Central memory CD8-positive, alpha-beta T cell (primary cell): ENCODE measurements around the gene C1QTNF12.
A peak's percentile ranks its signal among the peaks of the same experiment; 100 is the strongest.
"Not testable (repeated sequence)": the region's sequence is repeated elsewhere in the genome, so short reads cannot be mapped to it uniquely, and the experiment has no call there.

ENCODE experiments used
- ATAC-seq: fragments of 150-1000 bp; cut with Tn5 transposase; replicated peaks from 2 replicates; pipeline ENCODE4 v1.10.0; 2022; ENCODE audit warnings: mild to moderate bottlenecking, moderate FRiP score, moderate number of reproducible peaks; ENCODE audit not compliant: poor library complexity, severe bottlenecking; ENCODE audit errors: extremely low read depth
- DNase-seq, 2 donors: peaks; one replicate each; pipeline ENCODE4 v3.0.0; 2021; ENCODE audit warnings: low spot score in 2 of 2
- H3K27ac Mint-ChIP-seq: one replicate; pipeline ENCODE4 v1.8.0; 2022; ENCODE audit warnings: low read depth, mild to moderate bottlenecking, moderate library complexity, mixed read lengths
- H3K27me3 Mint-ChIP-seq: one replicate; pipeline ENCODE4 v1.8.0; 2022; ENCODE audit warnings: mixed read lengths
- H3K36me3 Mint-ChIP-seq: one replicate; pipeline ENCODE4 v1.8.0; 2022; ENCODE audit warnings: mild to moderate bottlenecking, moderate library complexity, mixed read lengths; ENCODE audit not compliant: insufficient read depth
- H3K4me1 Mint-ChIP-seq: one replicate; pipeline ENCODE4 v1.8.0; 2022; ENCODE audit warnings: mixed read lengths
- H3K4me3 Mint-ChIP-seq: one replicate; pipeline ENCODE4 v1.8.0; 2022; ENCODE audit warnings: mild to moderate bottlenecking, moderate library complexity, mixed read lengths
- H3K9me3 Mint-ChIP-seq: one replicate; pipeline ENCODE4 v1.8.0; 2022; ENCODE audit warnings: mixed read lengths

C1QTNF12 gene

GRCh38 chr1:1248009-1248913 lies 1.7 kb upstream of the C1QTNF12 start:
- not testable (repeated sequence) for ATAC-seq, H3K9me3 Mint-ChIP-seq, H3K4me3 Mint-ChIP-seq, DNase-seq, H3K27ac Mint-ChIP-seq, H3K27me3 Mint-ChIP-seq, H3K36me3 Mint-ChIP-seq
- H3K4me1 Mint-ChIP-seq: peaks cover 13% of the 10 kb centered on the region

- no peaks in the 10 kb centered on the region for H3K9me3 Mint-ChIP-seq
- no peak for ATAC-seq
- peaks cover 8% of the 10 kb centered on the region for H3K36me3 Mint-ChIP-seq
- no peaks in the 10 kb centered on the region for H3K27me3 Mint-ChIP-seq
- H3K27ac Mint-ChIP-seq: no peak overlapping the region
- no peak for DNase-seq
- no peak overlapping the region for H3K4me3 Mint-ChIP-seq
- H3K4me1 Mint-ChIP-seq: peaks cover 6% of the 10 kb centered on the region
These were observed 905 bp upstream of the C1QTNF12 start for GRCh38 chr1:1247341-1247913.

- Mint-ChIP-seq H3K27ac (no peak overlapping the region), H3K36me3 (peaks cover 4% of the 10 kb centered on the region), H3K27me3 (no peaks in the 10 kb centered on the region), H3K9me3 (no peaks in the 10 kb centered on the region), H3K4me3 (no peak overlapping the region), H3K4me1 (peaks cover 3% of the 10 kb centered on the region)
- ATAC-seq (no peak), DNase-seq (no peak)
These were observed 525 bp downstream of the C1QTNF12 start for GRCh38 chr1:1245817-1246576.

- ATAC-seq (no peak), DNase-seq (no peak)
- Mint-ChIP-seq H3K27ac (no peak overlapping the region), H3K27me3 (no peaks in the 10 kb centered on the region), H3K4me1 (no peaks in the 10 kb centered on the region), H3K9me3 (no peaks in the 10 kb centered on the region), H3K36me3 (peaks cover 2% of the 10 kb centered on the region), H3K4me3 (no peak overlapping the region)
These were observed 1.2 kb downstream of the C1QTNF12 start for GRCh38 chr1:1245178-1245816.

- Mint-ChIP-seq H3K27ac (peak overlapping the region; percentile 32), H3K4me3 (no peak overlapping the region), H3K9me3 (no peaks in the 10 kb centered on the region), H3K36me3 (peaks cover 2% of the 10 kb centered on the region), H3K27me3 (no peaks in the 10 kb centered on the region), H3K4me1 (no peaks in the 10 kb centered on the region)
- DNase-seq (no peak), ATAC-seq (no peak)
These were observed 2.2 kb downstream of the C1QTNF12 start for GRCh38 chr1:1244192-1244811.

- H3K9me3 Mint-ChIP-seq: no peaks in the 10 kb centered on the region
- no peak for DNase-seq
- no peaks in the 10 kb centered on the region for H3K4me1 Mint-ChIP-seq
- no peak for ATAC-seq
- peak overlapping the region; percentile 32 for H3K27ac Mint-ChIP-seq
- no peaks in the 10 kb centered on the region for H3K27me3 Mint-ChIP-seq
- H3K36me3 Mint-ChIP-seq: peaks cover 2% of the 10 kb centered on the region
- no peak overlapping the region for H3K4me3 Mint-ChIP-seq
These were observed 2.7 kb downstream of the C1QTNF12 start for GRCh38 chr1:1243807-1244191.

- Mint-ChIP-seq H3K4me1 (no peaks in the 10 kb centered on the region), H3K9me3 (no peaks in the 10 kb centered on the region), H3K4me3 (no peak overlapping the region), H3K36me3 (peaks cover 2% of the 10 kb centered on the region), H3K27ac (no peak overlapping the region), H3K27me3 (no peaks in the 10 kb centered on the region)
- ATAC-seq (no peak), DNase-seq (no peak)
These were observed 3.3 kb downstream of the C1QTNF12 start for GRCh38 chr1:1243266-1243660.

- no peaks in the 10 kb centered on the region for H3K4me1 Mint-ChIP-seq
These were observed 3.9 kb downstream of the C1QTNF12 start for GRCh38 chr1:1242461-1243265.

GRCh38 chr1:1241588-1242219 lies 4.8 kb downstream of the C1QTNF12 start:
- no peak overlapping the region for H3K27ac Mint-ChIP-seq
- H3K27me3 Mint-ChIP-seq: no peaks in the 10 kb centered on the region
- no peaks in the 10 kb centered on the region for H3K4me1 Mint-ChIP-seq
- H3K4me3 Mint-ChIP-seq: no peak overlapping the region
- ATAC-seq (no peak), DNase-seq (no peak)
- no peaks in the 10 kb centered on the region for H3K9me3 Mint-ChIP-seq
- H3K36me3 Mint-ChIP-seq: no peaks in the 10 kb centered on the region

More at GRCh38 chr1:1242461-1243265, 3.9 kb downstream of the C1QTNF12 start:
- Mint-ChIP-seq H3K27me3 (no peaks in the 10 kb centered on the region), H3K27ac (no peak overlapping the region), H3K36me3 (peaks cover 2% of the 10 kb centered on the region), H3K4me3 (no peak overlapping the region), H3K9me3 (no peaks in the 10 kb centered on the region)
- no peak for ATAC-seq
- no peak for DNase-seq

- H3K9me3 Mint-ChIP-seq: no peaks in the 10 kb centered on the region
- no peak for DNase-seq
- H3K36me3 Mint-ChIP-seq: no peaks in the 10 kb centered on the region
- ATAC-seq: no peak
- H3K27me3 Mint-ChIP-seq: no peaks in the 10 kb centered on the region
- no peak overlapping the region for H3K27ac Mint-ChIP-seq
- H3K4me3 Mint-ChIP-seq: no peak overlapping the region
- no peaks in the 10 kb centered on the region for H3K4me1 Mint-ChIP-seq
These were observed 5.5 kb downstream of the C1QTNF12 start for GRCh38 chr1:1240822-1241587.

GRCh38 chr1:1240348-1240732 lies 6.2 kb downstream of the C1QTNF12 start:
- Mint-ChIP-seq H3K27me3 (no peaks in the 10 kb centered on the region), H3K27ac (no peak overlapping the region), H3K36me3 (no peaks in the 10 kb centered on the region), H3K4me1 (no peaks in the 10 kb centered on the region), H3K4me3 (no peak overlapping the region), H3K9me3 (no peaks in the 10 kb centered on the region)
- ATAC-seq: no peak
- no peak for DNase-seq
